A673 (cell line): ENCODE measurements around the gene LTB4R2. TPM values are rescaled to one million over a fixed set of nuclear protein-coding genes. Genes with fewer than 3 reads are reported as not detected.

ENCODE experiments used
- BruUV-seq: library from RNA; stranded (reverse); fragments of 400-500 nt; replicated peaks from 2 replicates; lab custom pipeline; 2021; lab: Mats Ljungman, UMichigan
- CTCF ChIA-PET: fragments of 300-600 bp; sonication (Branson Sonifier 250); formaldehyde crosslinking; loops from one replicate; lab custom pipeline; 2022; ENCODE audit warnings: antibody characterized with exemption; lab: Charles Lee
- POLR2A ChIA-PET: fragments of 300-600 bp; sonication (Branson Sonifier 250); formaldehyde crosslinking; loops from one replicate; lab custom pipeline; 2022; ENCODE audit warnings: antibody characterized with exemption; ENCODE audit not compliant: low non-redundant PET; lab: Charles Lee
- DNase-seq: peaks from one replicate; pipeline ENCODE4 v3.0.0-alpha.2; 2015; ENCODE audit warnings: low spot score
- H3K27ac ChIP-seq: fragments of 200-600 bp; sonication (generic); 2 replicates; pipeline ENCODE4 v1.5.1; 2016; ENCODE audit warnings: mixed run types, low read depth, mild to moderate bottlenecking, mixed read lengths, antibody characterized with exemption, low read length; ENCODE audit not compliant: poor library complexity, severe bottlenecking
- H3K27me3 ChIP-seq: fragments of 200-600 bp; sonication (generic); replicated peaks from 2 replicates; pipeline ENCODE4 v1.6.1; 2017; ENCODE audit warnings: mixed run types, low read depth, mild to moderate bottlenecking, mixed read lengths, antibody characterized with exemption, low read length; ENCODE audit not compliant: insufficient read depth, poor library complexity
- H3K36me3 ChIP-seq: fragments of 200-600 bp; sonication (generic); 2 replicates; pipeline ENCODE4 v1.6.1; 2016; ENCODE audit warnings: mixed run types, mild to moderate bottlenecking, mixed read lengths, antibody characterized with exemption, low read length; ENCODE audit not compliant: insufficient read depth, poor library complexity, severe bottlenecking
- H3K4me1 ChIP-seq: fragments of 200-600 bp; sonication (generic); 2 replicates; pipeline ENCODE4 v1.6.1; 2017; ENCODE audit warnings: mixed run types, mild to moderate bottlenecking, mixed read lengths, antibody characterized with exemption, low read length; ENCODE audit not compliant: insufficient read depth, poor library complexity, severe bottlenecking
- H3K4me3 ChIP-seq: fragments of 200-600 bp; sonication (generic); 2 replicates; pipeline ENCODE4 v1.5.1; 2016; ENCODE audit warnings: low read depth, mixed run types, mild to moderate bottlenecking, mixed read lengths, low read length; ENCODE audit not compliant: poor library complexity, severe bottlenecking
- H3K9me3 ChIP-seq: fragments of 200-600 bp; sonication (generic); 2 replicates; pipeline ENCODE4 v1.6.1; 2016; ENCODE audit warnings: mixed run types, low read depth, mild to moderate bottlenecking, mixed read lengths, antibody characterized with exemption, low read length; ENCODE audit not compliant: poor library complexity, severe bottlenecking
- CTCF ChIP-seq: fragments of 300-800, 200-600 bp; sonication (generic); conservative IDR thresholded peaks from 2 replicates; pipeline ENCODE4 v1.5.1; 2017; ENCODE audit warnings: low read depth, mild to moderate bottlenecking, antibody characterized with exemption, low read length, moderate library complexity, mixed read lengths
- EZH2 ChIP-seq: fragments of 200-600 bp; sonication (generic); IDR thresholded peaks from 2 replicates; pipeline ENCODE4 v1.6.1; 2017; ENCODE audit warnings: borderline replicate concordance, low read depth, mild to moderate bottlenecking, mixed read lengths, antibody characterized with exemption, low read length; ENCODE audit not compliant: poor library complexity, severe bottlenecking
- intact Hi-C: fragments of 100-400 bp; cut with micrococcal nuclease; formaldehyde crosslinking; loops from one replicate; pipeline ENCODE4 v1.10.0; 2022; ENCODE audit not compliant: unreplicated experiment
- total RNA-seq: library from RNA; stranded (reverse); gene quantifications from 2 replicates; pipeline ENCODE4 v1.2.3, GENCODE V29; 2021

LTB4R2 gene
- total RNA-seq, 1 experiment from 2014 or later = 7.6 TPM

GRCh38 chr14:24342889-24343288, 32.9 kb downstream of the LTB4R2 start:
- POLR2A ChIA-PET = no interaction called here
- no peaks in the 10 kb centered on the region for H3K27me3 ChIP-seq
- BruUV-seq = no TSS peak

GRCh38 chr14:24343795-24344660, 34.1 kb downstream of the LTB4R2 start:
- no peaks in the 10 kb centered on the region for H3K4me1 ChIP-seq
- TF ChIP-seq CTCF (no peak), EZH2 (no peak)
- ChIA-PET POLR2A (no interaction called here), CTCF (no interaction called here)
- no TSS peak for BruUV-seq
- H3K9me3 ChIP-seq = no peaks in the 10 kb centered on the region
- no peaks in the 10 kb centered on the region for H3K27me3 ChIP-seq
- H3K4me3 ChIP-seq = no peak overlapping the region
- intact Hi-C loops = no loop called here
- no peak for DNase-seq
- no peaks in the 10 kb centered on the region for H3K36me3 ChIP-seq
- H3K27ac ChIP-seq = no peak overlapping the region

More at GRCh38 chr14:24342889-24343288, 32.9 kb downstream of the LTB4R2 start:
- CTCF ChIA-PET = no interaction called here
- intact Hi-C loops = no loop called here
- TF ChIP-seq CTCF = no peak
- TF ChIP-seq EZH2 = no peak
- no peak for DNase-seq
- Histone ChIP-seq H3K4me1 (no peaks in the 10 kb centered on the region), H3K27ac (no peak overlapping the region), H3K36me3 (no peaks in the 10 kb centered on the region), H3K9me3 (no peaks in the 10 kb centered on the region), H3K4me3 (no peak overlapping the region)

- TF ChIP-seq EZH2 (no peak), CTCF (no peak)
- intact Hi-C loops = no loop called here
- POLR2A ChIA-PET = no interaction called here
- H3K9me3 ChIP-seq = no peaks in the 10 kb centered on the region
- no peak overlapping the region for H3K27ac ChIP-seq
- H3K4me3 ChIP-seq = no peak overlapping the region
- H3K36me3 ChIP-seq = no peaks in the 10 kb centered on the region
- BruUV-seq = no TSS peak
- no peak for DNase-seq
- H3K27me3 ChIP-seq = no peaks in the 10 kb centered on the region
- peaks cover 7% of the 10 kb centered on the region for H3K4me1 ChIP-seq
- CTCF ChIA-PET = interaction anchor here (1.3 kb wide), 1 partner anchor 14 kb away, joined by 3 read pairs; no protein-coding TSS in a partner anchor
These were observed 37.2 kb downstream of the LTB4R2 start for GRCh38 chr14:24347134-24347533.
